GM19372 (cell line): ENCODE results near the gene SLC5A3.

Source experiments
- ATAC-seq: cut with Tn5 transposase; IDR thresholded peaks from one replicate; pipeline ENCODE4 v1.9.1; 2021; ENCODE audit warnings: mild to moderate bottlenecking, low read depth, moderate library complexity; ENCODE audit not compliant: unreplicated experiment

The SLC5A3 gene

GRCh38 chr21:34094949-34095348, 21.6 kb downstream of the SLC5A3 start:
- ATAC-seq, result no peak

GRCh38 chr21:34097442-34097841, 24.1 kb downstream of the SLC5A3 start:
- no peak for ATAC-seq

- no peak for ATAC-seq
Observed at GRCh38 chr21:34100337-34100736, 27.0 kb downstream of the SLC5A3 start.

GRCh38 chr21:34100790-34101189, 27.4 kb downstream of the SLC5A3 start:
- ATAC-seq, result no peak

- no peak for ATAC-seq
Observed at GRCh38 chr21:34105947-34106541, 32.7 kb downstream of the SLC5A3 start.

GRCh38 chr21:34107606-34108005, 34.2 kb downstream of the SLC5A3 start:
- ATAC-seq, result no peak

- ATAC-seq, result no peak
Observed at GRCh38 chr21:34109075-34109474, 35.7 kb downstream of the SLC5A3 start.

- ATAC-seq, result no peak
Observed at GRCh38 chr21:34110594-34111202, 37.3 kb downstream of the SLC5A3 start.

GRCh38 chr21:34112316-34113033, 39.1 kb downstream of the SLC5A3 start:
- no peak for ATAC-seq

GRCh38 chr21:34113842-34114241, 40.5 kb downstream of the SLC5A3 start:
- no peak for ATAC-seq

- ATAC-seq, result no peak
Observed at GRCh38 chr21:34115160-34115559, 41.8 kb downstream of the SLC5A3 start.

- ATAC-seq, result no peak
Observed at GRCh38 chr21:34116569-34116968, 43.2 kb downstream of the SLC5A3 start.

GRCh38 chr21:34120867-34121266, 47.5 kb downstream of the SLC5A3 start:
- ATAC-seq, result no peak

GRCh38 chr21:34122047-34122446, 48.7 kb downstream of the SLC5A3 start:
- no peak for ATAC-seq
